SH-SY5Y (cell line): ENCODE measurements around the gene ALPI.

ENCODE experiments used
- GATA2 ChIP-seq: IDR thresholded peaks from 2 replicates; pipeline ENCODE4 v1.6.1; 2011; ENCODE audit warnings: mild to moderate bottlenecking, low read depth, low read length
- GATA3 ChIP-seq: IDR thresholded peaks from 2 replicates; pipeline ENCODE4 v1.6.1; 2011; ENCODE audit warnings: low read depth, mild to moderate bottlenecking, low read length, moderate library complexity

DNA sequence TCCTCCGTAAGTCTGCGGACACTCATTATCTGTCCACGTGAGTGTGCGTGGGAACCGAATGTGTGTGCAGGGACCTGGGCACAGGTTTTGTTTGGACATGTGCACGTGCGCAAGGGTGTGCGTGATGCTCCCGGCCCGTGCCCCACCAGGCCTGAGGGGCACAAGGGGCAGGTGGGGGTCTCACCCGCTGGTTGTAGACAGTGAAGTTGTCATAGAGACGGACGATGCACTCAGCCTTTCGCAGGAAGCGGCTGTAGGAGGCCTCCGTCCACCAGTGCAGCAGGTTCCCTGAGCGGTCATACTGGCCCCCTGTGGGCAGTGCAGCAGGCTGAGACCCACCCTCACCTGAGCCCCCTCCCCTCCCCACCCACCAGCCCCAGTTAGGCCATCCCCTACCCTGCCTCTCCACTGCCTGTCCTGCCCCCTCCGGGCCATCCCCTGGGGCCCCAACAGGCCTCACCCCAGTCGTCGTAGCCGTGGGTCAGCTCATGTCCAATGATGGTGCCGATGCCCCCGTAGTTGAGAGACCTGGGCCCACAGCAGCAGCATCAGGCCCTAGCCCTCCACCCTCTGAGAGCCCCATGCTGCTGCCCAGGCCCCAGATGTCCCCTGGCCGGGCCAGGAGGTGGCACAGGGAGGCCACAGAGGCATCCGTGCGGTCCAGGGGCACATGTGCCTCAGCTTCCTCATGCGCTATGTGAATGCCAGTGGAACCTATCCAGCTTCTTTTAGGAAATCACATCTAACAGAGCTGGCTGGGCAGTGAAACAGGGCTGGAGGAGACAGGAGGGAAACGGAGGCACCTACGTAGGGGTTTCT is 25.6 kb downstream of the ALPI start:
- no peak for TF ChIP-seq GATA2
- no peak for TF ChIP-seq GATA3
